ENCODE measurements around the gene SELENOS. TPM values are rescaled to one million over a fixed set of nuclear protein-coding genes. Genes with fewer than 3 reads are reported as not detected.

The SELENOS gene
- total RNA-seq, 1 donor from 2014 or later = 47.2 TPM

DNA sequence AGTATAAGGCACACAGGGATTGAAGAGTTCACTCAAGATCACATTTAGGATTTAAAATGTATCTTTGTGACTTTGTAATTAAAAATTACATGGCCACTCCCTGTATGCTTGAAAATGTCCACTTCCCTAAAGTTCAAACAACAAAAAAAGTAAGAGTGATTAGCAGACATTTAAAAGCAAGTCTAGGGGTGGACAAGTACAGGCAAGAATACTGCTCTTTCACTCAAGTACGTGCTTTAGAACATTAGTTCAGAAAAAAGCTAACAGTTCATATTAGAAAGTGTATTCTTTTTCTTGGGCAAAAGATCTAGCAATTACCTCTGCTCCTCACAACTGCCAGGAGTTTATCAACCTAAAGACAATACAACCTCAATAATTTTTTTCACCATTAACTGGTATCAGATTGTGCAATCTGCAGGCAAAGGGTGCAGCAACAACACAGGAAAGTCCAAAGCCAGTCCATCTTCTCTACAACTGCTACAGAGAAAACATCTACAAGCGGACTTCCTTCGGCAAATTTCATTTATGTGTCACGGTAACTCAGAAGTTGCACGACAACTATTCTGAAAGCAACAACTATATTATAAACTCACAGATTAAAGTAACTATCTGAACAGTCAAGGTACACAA, 43.5 kb downstream of the SELENOS start:
- DNase-seq (ENCODE audit: extremely low spot score, unreplicated experiment) = no peak
- Mint-ChIP-seq H3K4me1 (ENCODE audit: unreplicated experiment) (peaks cover 10% of the 10 kb centered on the region), H3K27ac (no peak overlapping the region), H3K36me3 (peaks cover 56% of the 10 kb centered on the region), H3K27me3 (no peaks in the 10 kb centered on the region), H3K4me3 (no peak overlapping the region), H3K9me3 (peaks cover 6% of the 10 kb centered on the region)
- no peak for TF ChIP-seq CTCF (conservative IDR thresholded peaks at IDR 0.05)

DNA sequence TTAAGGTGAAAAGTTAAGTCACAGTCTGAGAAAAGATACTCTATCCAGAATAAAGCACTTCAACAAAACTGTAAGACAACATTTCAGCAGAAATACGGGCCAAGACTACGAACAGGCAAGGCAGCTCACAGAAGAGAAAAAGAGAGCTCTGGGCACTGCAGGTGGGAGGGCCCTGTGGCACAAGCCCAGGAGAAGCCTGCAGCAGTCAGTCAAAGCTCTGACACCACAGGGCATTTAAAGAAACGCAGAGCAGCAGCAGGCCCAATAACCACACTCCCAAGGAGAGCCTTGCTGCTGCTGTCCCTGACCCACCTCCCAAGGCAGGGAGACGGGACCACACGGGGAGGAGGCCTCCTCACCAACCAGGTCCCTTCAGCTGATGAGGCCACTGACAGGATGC, 44.6 kb downstream of the SELENOS start:
- Mint-ChIP-seq H3K4me3 (no peak overlapping the region), H3K9me3 (peaks cover 6% of the 10 kb centered on the region), H3K4me1 (ENCODE audit: unreplicated experiment) (peaks cover 10% of the 10 kb centered on the region), H3K36me3 (peaks cover 65% of the 10 kb centered on the region), H3K27me3 (no peaks in the 10 kb centered on the region), H3K27ac (no peak overlapping the region)
- no peak for DNase-seq (ENCODE audit: extremely low spot score, unreplicated experiment)
- TF ChIP-seq CTCF (conservative IDR thresholded peaks at IDR 0.05) = no peak

DNA sequence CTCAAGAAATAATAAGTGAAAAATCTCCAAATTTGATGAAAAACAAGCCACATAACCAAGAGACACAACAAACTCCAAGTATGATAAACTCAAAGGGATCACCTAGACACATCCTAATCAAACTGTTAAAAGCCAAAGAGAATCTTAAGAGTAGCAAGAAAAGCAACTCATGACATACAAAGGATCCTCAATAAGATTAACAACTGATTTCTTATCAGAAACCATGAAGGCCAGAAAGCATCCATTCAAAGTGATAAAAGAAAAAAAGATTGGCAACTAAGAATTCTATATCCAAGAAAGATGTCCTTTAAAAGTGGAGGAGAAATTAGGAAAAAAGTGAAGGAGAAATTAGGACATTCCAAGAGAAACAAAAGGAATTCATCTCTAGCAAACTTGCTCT, 49.0 kb downstream of the SELENOS start:
- Mint-ChIP-seq H3K36me3 (peaks cover 65% of the 10 kb centered on the region), H3K9me3 (peaks cover 6% of the 10 kb centered on the region), H3K4me3 (no peak overlapping the region), H3K4me1 (ENCODE audit: unreplicated experiment) (peaks cover 7% of the 10 kb centered on the region), H3K27me3 (no peaks in the 10 kb centered on the region), H3K27ac (no peak overlapping the region)
- TF ChIP-seq CTCF (conservative IDR thresholded peaks at IDR 0.05) = no peak
- no peak for DNase-seq (ENCODE audit: extremely low spot score, unreplicated experiment)

GRCh38 chr15:101225658-101226057, 51.6 kb downstream of the SELENOS start:
- Mint-ChIP-seq H3K27ac (no peak overlapping the region), H3K36me3 (peaks cover 50% of the 10 kb centered on the region), H3K27me3 (no peaks in the 10 kb centered on the region), H3K4me1 (ENCODE audit: unreplicated experiment) (peaks cover 20% of the 10 kb centered on the region), H3K9me3 (peaks cover 6% of the 10 kb centered on the region), H3K4me3 (no peak overlapping the region)
- TF ChIP-seq CTCF (conservative IDR thresholded peaks at IDR 0.05) = no peak
- DNase-seq (ENCODE audit: extremely low spot score, unreplicated experiment) = no peak

Other genes with a start within 250 kb of the SELENOS start
- 18.4 and 43.0 TPM in 2 replicates for gene CHSY1, start 25.4 kb downstream of the SELENOS start, total RNA-seq (ENCODE audit: low replicate concordance)
- 72.6 and 80.3 TPM in 2 replicates for gene SNRPA1, start 17.8 kb upstream of the SELENOS start, total RNA-seq (ENCODE audit: low replicate concordance)
- gene PCSK6, start 212.2 kb upstream of the SELENOS start, total RNA-seq (ENCODE audit: low replicate concordance) = 5.4 and 6.5 TPM in 2 replicates